Measurements from ENCODE around the gene PLPP3. TPM values are rescaled to one million over a fixed set of nuclear protein-coding genes. Genes with fewer than 3 reads are reported as not detected.

Gene PLPP3
- total RNA-seq, 1 experiment from 2014 or later = 33.8 TPM

- Histone ChIP-seq H3K27me3 (ENCODE audit: control insufficient read depth, insufficient read depth, low read length) (no peaks in the 10 kb centered on the region), H3K4me3 (ENCODE audit: insufficient read depth, low read depth, low read length) (no peak overlapping the region), H3K36me3 (replicated peaks; ENCODE audit: control insufficient read depth, insufficient read depth, low read length) (peaks cover 6% of the 10 kb centered on the region)
- DNase-seq = no peak
Observed at GRCh38 chr1:56531624-56532349, 47.6 kb downstream of the PLPP3 start.

- no peak overlapping the region for H3K4me3 ChIP-seq (ENCODE audit: insufficient read depth, low read depth, low read length)
- DNase-seq = no peak
- no peaks in the 10 kb centered on the region for H3K27me3 ChIP-seq (ENCODE audit: control insufficient read depth, insufficient read depth, low read length)
- H3K36me3 ChIP-seq (replicated peaks; ENCODE audit: control insufficient read depth, insufficient read depth, low read length) = peaks cover 6% of the 10 kb centered on the region
Observed at GRCh38 chr1:56529801-56530200, 49.6 kb downstream of the PLPP3 start.

- DNase-seq = no peak
- H3K4me3 ChIP-seq (ENCODE audit: insufficient read depth, low read depth, low read length) = no peak overlapping the region
- peaks cover 10% of the 10 kb centered on the region for H3K36me3 ChIP-seq (replicated peaks; ENCODE audit: control insufficient read depth, insufficient read depth, low read length)
- no peaks in the 10 kb centered on the region for H3K27me3 ChIP-seq (ENCODE audit: control insufficient read depth, insufficient read depth, low read length)
Observed at GRCh38 chr1:56527548-56528302, 51.6 kb downstream of the PLPP3 start.

GRCh38 chr1:56526571-56527174 is 52.7 kb downstream of the PLPP3 start:
- no peak for DNase-seq
- Histone ChIP-seq H3K27me3 (ENCODE audit: control insufficient read depth, insufficient read depth, low read length) (no peaks in the 10 kb centered on the region), H3K36me3 (replicated peaks; ENCODE audit: control insufficient read depth, insufficient read depth, low read length) (peaks cover 13% of the 10 kb centered on the region), H3K4me3 (ENCODE audit: insufficient read depth, low read depth, low read length) (no peak overlapping the region)

- Histone ChIP-seq H3K4me3 (ENCODE audit: insufficient read depth, low read depth, low read length) (no peak overlapping the region), H3K36me3 (replicated peaks; ENCODE audit: control insufficient read depth, insufficient read depth, low read length) (peaks cover 14% of the 10 kb centered on the region), H3K27me3 (ENCODE audit: control insufficient read depth, insufficient read depth, low read length) (no peaks in the 10 kb centered on the region)
- no peak for DNase-seq
Observed at GRCh38 chr1:56525489-56526041, 53.8 kb downstream of the PLPP3 start.

- DNase-seq = no peak
- Histone ChIP-seq H3K27me3 (ENCODE audit: control insufficient read depth, insufficient read depth, low read length) (no peaks in the 10 kb centered on the region), H3K36me3 (replicated peaks; ENCODE audit: control insufficient read depth, insufficient read depth, low read length) (peaks cover 19% of the 10 kb centered on the region), H3K4me3 (ENCODE audit: insufficient read depth, low read depth, low read length) (no peak overlapping the region)
Observed at GRCh38 chr1:56524263-56524662, 55.1 kb downstream of the PLPP3 start.

GRCh38 chr1:56522680-56523079 is 56.7 kb downstream of the PLPP3 start:
- DNase-seq = no peak
- Histone ChIP-seq H3K36me3 (replicated peaks; ENCODE audit: control insufficient read depth, insufficient read depth, low read length) (peaks cover 23% of the 10 kb centered on the region), H3K27me3 (ENCODE audit: control insufficient read depth, insufficient read depth, low read length) (no peaks in the 10 kb centered on the region), H3K4me3 (ENCODE audit: insufficient read depth, low read depth, low read length) (no peak overlapping the region)

- Histone ChIP-seq H3K36me3 (replicated peaks; ENCODE audit: control insufficient read depth, insufficient read depth, low read length) (peaks cover 24% of the 10 kb centered on the region), H3K27me3 (ENCODE audit: control insufficient read depth, insufficient read depth, low read length) (no peaks in the 10 kb centered on the region), H3K4me3 (ENCODE audit: insufficient read depth, low read depth, low read length) (no peak overlapping the region)
- DNase-seq = no peak
Observed at GRCh38 chr1:56520016-56520601, 59.3 kb downstream of the PLPP3 start.

GRCh38 chr1:56517404-56518130 is 61.8 kb downstream of the PLPP3 start:
- Histone ChIP-seq H3K4me3 (ENCODE audit: insufficient read depth, low read depth, low read length) (no peak overlapping the region), H3K27me3 (ENCODE audit: control insufficient read depth, insufficient read depth, low read length) (no peaks in the 10 kb centered on the region), H3K36me3 (replicated peaks; ENCODE audit: control insufficient read depth, insufficient read depth, low read length) (peaks cover 19% of the 10 kb centered on the region)
- no peak for DNase-seq

GRCh38 chr1:56516539-56517252 is 62.7 kb downstream of the PLPP3 start:
- Histone ChIP-seq H3K36me3 (replicated peaks; ENCODE audit: control insufficient read depth, insufficient read depth, low read length) (peaks cover 20% of the 10 kb centered on the region), H3K4me3 (ENCODE audit: insufficient read depth, low read depth, low read length) (no peak overlapping the region), H3K27me3 (ENCODE audit: control insufficient read depth, insufficient read depth, low read length) (no peaks in the 10 kb centered on the region)
- DNase-seq = no peak

GRCh38 chr1:56515898-56516538 is 63.3 kb downstream of the PLPP3 start:
- Histone ChIP-seq H3K27me3 (ENCODE audit: control insufficient read depth, insufficient read depth, low read length) (no peaks in the 10 kb centered on the region), H3K36me3 (replicated peaks; ENCODE audit: control insufficient read depth, insufficient read depth, low read length) (peaks cover 25% of the 10 kb centered on the region), H3K4me3 (ENCODE audit: insufficient read depth, low read depth, low read length) (no peak overlapping the region)
- DNase-seq = no peak

- H3K4me3 ChIP-seq (ENCODE audit: insufficient read depth, low read depth, low read length) = no peak overlapping the region
- peaks cover 36% of the 10 kb centered on the region for H3K36me3 ChIP-seq (replicated peaks; ENCODE audit: control insufficient read depth, insufficient read depth, low read length)
- no peak for DNase-seq
Observed at GRCh38 chr1:56512724-56513494, 66.5 kb downstream of the PLPP3 start.

GRCh38 chr1:56511766-56512165 is 67.6 kb downstream of the PLPP3 start:
- H3K36me3 ChIP-seq (replicated peaks; ENCODE audit: control insufficient read depth, insufficient read depth, low read length) = peaks cover 44% of the 10 kb centered on the region

More at GRCh38 chr1:56512724-56513494, 66.5 kb downstream of the PLPP3 start:
- H3K27me3 ChIP-seq (ENCODE audit: control insufficient read depth, insufficient read depth, low read length) = no peaks in the 10 kb centered on the region

More at GRCh38 chr1:56511766-56512165, 67.6 kb downstream of the PLPP3 start:
- H3K4me3 ChIP-seq (ENCODE audit: insufficient read depth, low read depth, low read length) = no peak overlapping the region
- no peak for DNase-seq
- H3K27me3 ChIP-seq (ENCODE audit: control insufficient read depth, insufficient read depth, low read length) = no peaks in the 10 kb centered on the region
